GM19438 (cell line): ENCODE measurements around the gene SYT15B.
"Not testable (repeated sequence)": the region's sequence is repeated elsewhere in the genome, so short reads cannot be mapped to it uniquely, and the experiment has no call there.

Source experiments
- ATAC-seq: cut with Tn5 transposase; IDR thresholded peaks from one replicate; pipeline ENCODE4 v1.9.1; 2021; ENCODE audit warnings: low read depth; ENCODE audit not compliant: unreplicated experiment

SYT15B gene

DNA sequence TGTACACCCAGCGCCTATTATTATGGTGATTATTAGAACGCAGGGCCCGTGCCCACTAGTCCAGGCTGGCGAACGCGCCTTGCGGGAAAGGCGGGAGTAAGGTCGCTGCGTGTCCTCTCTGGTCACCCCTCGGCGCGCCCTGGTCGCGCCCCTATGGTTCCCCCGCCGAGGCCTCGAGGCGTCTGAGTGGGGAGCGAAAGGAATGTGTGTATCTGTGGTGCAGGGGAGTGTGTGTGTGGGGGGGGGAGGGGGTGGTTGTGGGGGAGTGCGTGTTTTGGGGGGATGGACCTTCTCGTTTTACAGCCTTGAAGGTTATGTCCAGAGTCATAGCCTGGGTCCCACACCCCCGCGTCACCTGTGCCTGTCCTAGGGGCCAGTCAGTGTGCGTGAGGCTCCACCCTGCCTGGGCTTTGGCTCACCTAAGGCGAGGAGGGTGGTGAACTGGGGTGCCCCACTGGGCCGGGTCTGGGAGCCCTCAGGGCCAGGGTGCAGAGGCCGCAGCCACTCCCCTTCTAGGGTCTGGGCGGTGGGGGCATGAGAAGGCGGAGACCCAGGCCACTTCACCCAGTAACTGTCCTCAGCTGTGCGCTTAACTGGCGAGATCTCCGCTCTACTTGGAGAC is at the start of gene SYT15B:
Gene SYT15B (minus strand): TSS at position 39 of the 622 bp plus-strand sequence. CDS start 952 bp downstream, outside the sequence.
- ATAC-seq: not testable (repeated sequence)

DNA sequence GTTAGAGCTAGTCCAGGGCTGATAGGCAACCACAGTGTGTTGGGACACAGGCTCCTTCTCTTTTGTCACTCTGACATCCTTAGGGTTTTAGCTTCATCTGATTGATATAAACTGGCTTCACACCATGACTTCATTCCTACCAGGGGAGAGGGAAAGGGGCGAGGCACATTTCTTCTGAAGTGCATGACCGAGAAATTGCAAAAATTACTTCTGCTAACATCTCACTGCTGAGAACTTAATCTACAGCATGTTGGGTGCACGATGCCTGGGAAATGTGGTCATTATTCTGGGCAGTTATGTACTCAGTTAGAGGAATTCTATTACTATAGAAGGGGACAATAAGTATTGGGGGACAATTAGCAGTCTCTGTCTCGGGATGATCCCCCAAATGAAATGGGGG is 16.2 kb upstream of the SYT15B start:
- not testable (repeated sequence) for ATAC-seq

DNA sequence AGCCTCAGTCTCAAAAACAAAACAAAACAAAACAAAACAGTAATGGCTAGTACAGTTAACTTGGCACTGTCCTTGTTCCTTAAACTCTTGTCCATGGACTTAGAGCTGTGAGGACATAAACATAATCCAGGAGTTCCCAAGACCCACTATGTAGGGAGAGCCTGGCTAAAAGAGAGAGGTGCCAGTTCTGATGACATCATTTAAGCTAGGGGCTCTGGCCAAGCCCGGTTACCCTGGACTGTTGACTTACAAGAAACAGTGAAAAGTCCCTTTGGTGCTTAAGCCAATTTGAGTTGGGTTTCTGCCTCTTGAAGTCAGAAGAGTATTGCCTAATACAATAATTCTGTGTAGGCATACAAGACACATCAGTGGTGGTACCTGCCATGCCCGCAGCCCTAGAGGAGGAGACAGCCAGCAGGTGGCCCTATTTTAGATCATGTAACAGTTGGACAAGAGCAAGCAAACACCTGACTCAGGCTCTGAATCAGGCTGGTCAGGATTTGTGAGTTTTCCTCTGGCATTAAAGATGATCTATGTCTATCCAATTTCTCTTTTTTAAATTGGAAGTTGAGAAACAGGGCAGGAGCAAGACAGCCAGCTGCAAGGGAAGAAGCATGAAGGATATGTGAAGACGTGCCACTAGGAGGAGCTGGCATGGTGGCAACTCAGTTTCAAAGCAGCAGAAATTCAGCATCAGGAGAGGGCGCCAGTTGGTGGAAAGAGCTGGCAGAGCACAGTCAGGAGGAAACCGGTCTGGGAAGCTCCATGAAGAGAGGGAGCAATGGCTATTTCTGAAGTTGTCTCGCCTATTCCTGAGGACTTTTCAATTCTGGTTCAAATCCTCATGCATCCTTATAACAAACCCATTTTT is 12.2 kb upstream of the SYT15B start:
- ATAC-seq: not testable (repeated sequence)

DNA sequence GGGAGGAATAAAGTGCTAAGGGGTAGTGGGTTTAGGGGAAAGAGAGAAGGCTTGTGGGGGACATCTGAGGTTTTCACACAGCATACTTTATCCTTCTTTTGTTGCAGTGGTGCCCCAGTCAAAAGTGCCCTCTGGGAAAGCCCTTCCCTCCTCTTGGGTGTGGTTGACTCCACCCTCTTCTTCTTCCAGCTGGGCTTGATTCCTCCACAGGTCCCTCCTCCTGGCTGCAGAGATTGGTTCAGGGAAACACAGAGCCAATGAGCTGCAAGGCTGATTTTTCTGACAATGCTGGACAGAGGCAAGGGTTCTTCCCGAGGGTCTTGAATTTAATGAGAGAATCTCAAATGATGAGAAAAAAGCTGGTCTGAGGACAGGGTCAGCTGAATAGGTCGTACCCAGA is 7.4 kb upstream of the SYT15B start:
- ATAC-seq: not testable (repeated sequence)

GRCh38 chr10:47768578-47769115 is 5.3 kb upstream of the SYT15B start:
- ATAC-seq: not testable (repeated sequence)

- ATAC-seq: not testable (repeated sequence)
These were observed 4.7 kb upstream of the SYT15B start for GRCh38 chr10:47768085-47768484.

GRCh38 chr10:47767236-47767635 is 3.8 kb upstream of the SYT15B start:
- ATAC-seq: not testable (repeated sequence)

DNA sequence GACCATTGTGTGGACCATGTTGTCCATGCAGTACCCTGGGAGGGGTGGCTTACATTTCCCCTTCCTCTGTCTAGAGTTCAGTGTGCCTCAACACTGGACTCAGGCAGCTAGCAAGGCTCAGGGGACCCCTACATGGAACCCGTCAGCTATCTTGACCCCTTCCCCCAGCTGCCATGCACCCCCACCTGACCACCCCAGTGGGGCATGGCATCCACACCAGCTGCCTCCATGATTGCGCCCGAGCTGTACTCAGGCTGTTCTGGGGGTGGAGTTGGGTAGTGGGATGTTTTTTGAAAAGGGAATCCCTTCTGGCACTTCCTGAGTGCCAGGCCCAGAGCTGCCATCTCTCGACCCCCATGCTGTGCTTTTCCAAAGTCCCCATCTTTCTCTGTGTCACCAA is 1.8 kb upstream of the SYT15B start:
- ATAC-seq: not testable (repeated sequence)

DNA sequence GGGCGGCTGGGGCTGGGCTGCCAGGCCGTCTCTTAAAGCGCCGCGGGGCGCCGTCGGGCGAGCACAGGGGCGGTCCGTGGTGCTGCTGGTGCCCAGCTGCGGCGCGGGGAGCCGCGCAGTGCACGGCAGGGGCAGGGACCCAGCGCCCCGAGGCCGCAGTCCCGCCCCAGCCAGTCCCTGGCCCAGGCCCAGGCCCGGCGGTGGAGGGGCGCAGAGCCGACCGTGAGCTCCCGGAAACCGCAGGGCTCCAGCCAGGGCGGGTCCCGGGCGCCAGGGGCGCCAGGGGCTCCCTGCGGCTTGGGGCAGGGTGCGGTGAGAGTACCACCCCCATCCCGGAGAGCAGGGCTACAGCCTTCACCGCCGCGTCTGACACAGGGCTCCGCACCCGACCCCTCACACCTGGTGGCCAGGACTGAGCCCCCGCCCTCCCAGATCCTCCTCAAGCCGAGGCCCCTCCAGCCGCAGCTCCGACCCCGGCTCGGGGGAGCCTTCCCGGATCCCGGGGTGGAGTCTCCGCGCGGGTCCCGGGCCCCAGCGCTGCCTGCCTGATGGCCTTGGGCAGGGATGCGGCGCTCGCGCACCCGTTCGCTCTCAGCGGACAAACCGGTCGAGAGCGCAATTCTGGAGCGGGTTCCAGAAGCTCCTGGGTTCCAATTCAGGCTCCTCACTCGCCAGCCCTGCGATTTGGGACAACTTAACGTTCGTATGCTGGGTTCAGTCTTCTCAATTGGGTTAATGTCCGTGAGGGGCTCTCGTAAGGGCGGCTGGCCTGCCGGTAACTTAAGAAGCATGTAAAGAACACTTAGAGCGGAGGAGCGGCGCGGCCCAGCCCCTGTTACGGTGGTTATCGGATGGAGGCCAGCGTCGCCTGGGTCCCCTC is 478 bp downstream of the SYT15B start:
- ATAC-seq: not testable (repeated sequence)

GRCh38 chr10:47758855-47759254 is 4.5 kb downstream of the SYT15B start:
- not testable (repeated sequence) for ATAC-seq

DNA sequence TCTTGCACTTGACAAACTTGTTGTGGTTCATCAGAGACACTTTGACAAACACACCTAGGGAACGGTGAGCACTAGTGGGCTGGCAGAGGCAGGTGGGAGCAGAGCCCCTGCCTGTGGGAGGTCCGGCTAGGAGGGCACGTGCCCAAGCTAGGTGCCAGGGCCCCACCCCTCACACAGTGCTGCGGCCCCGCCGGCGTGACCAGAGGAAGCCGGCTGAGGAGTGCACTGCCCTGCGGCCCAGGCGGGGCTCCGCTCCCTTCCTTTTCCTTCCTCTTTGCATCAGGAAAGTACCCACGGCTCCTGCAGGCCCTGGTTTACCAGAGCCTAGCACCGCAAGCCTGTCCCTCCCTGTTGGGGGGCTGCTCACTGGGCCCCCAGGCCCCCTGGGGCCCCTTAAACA is 7.2 kb downstream of the SYT15B start:
- ATAC-seq: not testable (repeated sequence)

GRCh38 chr10:47753871-47754270 is 9.5 kb downstream of the SYT15B start:
- ATAC-seq: not testable (repeated sequence)

GRCh38 chr10:47753176-47753575 is 10.2 kb downstream of the SYT15B start:
- ATAC-seq: not testable (repeated sequence)

DNA sequence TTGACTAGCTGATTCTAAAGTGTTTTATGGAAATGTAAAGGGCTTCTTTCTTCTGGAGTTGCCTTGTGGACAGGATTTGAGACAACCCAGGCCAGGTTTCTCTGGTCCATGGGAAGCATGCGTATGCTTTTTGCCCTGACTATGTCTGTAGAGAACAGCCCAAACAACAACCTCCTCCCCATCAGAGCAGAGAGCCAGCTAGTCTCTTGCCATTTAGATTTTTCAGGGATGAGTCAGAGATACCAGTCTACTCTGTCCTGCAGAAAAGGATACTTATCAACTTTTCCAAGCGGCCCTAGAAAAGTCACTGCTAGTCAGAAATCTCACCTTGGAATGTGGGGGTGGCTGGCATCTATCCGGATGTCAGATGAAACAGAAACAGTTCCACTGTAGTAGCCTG is 11.6 kb downstream of the SYT15B start:
- ATAC-seq: not testable (repeated sequence)

- not testable (repeated sequence) for ATAC-seq
These were observed 13.0 kb downstream of the SYT15B start for GRCh38 chr10:47750360-47750759.

DNA sequence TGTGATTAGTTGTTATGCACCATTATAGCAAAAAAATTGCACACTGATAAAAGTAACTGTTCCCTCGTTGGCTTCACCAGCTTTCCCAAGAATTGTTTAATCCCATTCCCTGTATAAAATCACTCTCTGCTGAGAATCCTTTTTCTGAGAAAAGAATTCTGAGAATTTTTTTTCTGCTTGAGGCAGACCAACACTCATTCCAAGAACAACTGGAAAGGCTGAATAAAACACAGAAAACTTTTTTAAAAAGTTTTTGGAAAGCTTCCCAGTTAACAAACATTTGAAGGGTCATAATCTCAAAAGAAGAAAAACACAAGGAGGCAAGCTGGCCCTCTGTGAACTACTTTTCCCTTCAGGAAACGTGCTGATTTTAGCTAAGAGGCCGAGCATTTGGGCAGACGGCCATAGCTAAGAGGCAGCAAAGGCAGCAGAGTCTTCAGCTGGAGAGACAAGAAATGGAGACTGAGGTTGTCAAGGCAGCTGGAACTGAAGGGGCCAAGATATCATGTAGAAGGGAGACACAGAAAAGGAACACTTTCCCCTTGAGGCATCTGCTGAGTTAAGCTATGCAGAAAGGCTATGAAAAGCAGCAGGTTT is 16.5 kb downstream of the SYT15B start:
- ATAC-seq: not testable (repeated sequence)

DNA sequence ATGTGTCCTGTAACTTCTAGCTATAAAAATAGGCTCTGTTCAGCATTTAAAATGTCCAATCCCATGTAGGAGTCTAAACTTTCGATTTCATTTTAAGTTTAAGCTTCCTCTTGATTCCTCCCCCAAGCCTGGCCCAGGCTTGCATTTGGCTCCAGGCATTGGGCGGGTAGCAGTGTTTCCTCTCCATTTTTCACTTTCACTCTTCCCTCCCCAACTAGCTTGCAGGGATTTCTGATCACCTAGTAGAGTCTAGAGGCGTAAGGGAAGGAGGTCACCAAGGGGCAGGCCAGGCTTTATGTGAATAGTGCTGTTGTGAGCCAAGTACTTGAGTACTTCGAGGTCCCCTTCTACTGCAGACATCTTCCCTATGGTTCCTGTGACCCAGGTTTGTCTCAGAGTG is 18.5 kb downstream of the SYT15B start:
- ATAC-seq: not testable (repeated sequence)

GRCh38 chr10:47743611-47744550 is 19.5 kb downstream of the SYT15B start:
- peak; percentile 93 for ATAC-seq

DNA sequence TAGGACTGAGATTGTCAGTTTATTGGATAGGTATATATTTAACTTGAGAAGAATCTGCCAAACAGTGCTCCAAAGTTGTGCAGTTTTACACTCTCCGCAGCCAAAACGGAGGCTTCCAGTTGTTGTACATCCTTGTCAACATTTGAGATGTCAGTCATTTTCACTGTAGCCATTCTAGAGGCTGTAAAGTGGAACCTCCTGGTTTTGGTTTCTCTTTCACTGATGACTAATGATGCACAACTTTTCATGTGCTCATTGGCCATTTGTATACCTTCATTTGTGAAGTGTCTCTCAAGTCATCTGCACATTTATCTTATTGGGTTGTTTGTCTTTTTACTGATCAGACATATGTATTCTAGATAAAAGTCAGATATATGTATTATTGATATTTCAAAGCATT is 22.5 kb downstream of the SYT15B start:
- ATAC-seq: peak; percentile 66
